SK-N-SH (cell line): ENCODE results near the gene BCAS4. TPM values are rescaled to one million over a fixed set of nuclear protein-coding genes. Genes with fewer than 3 reads are reported as not detected.

ENCODE experiments used
- CTCF ChIA-PET: fragments of 300-600, 350-600 bp; formaldehyde crosslinking; extraction: SDS; loops from one replicate; lab custom pipeline; 2021; lab: Yijun Ruan, JAX
- POLR2A ChIA-PET: fragments of 350-600 bp; sonication (Branson Sonifier 250); formaldehyde crosslinking; extraction: SDS; loops from one replicate; lab custom pipeline; 2020; ENCODE audit warnings: antibody characterized with exemption, inconsistent platforms; lab: Yijun Ruan, JAX
- DNase-seq: peaks from one replicate; pipeline ENCODE4 v3.0.0; 2012
- H2AFZ ChIP-seq: fragments of 200-600 bp; sonication (generic); 2 replicates; pipeline ENCODE4 v1.8.1; 2016; ENCODE audit warnings: antibody characterized with exemption, mild to moderate bottlenecking, low read depth
- H3F3A ChIP-seq: fragments of 200-600 bp; sonication (generic); replicated peaks from 2 replicates; pipeline ENCODE3; 2016; ENCODE audit warnings: antibody characterized with exemption, mild to moderate bottlenecking; ENCODE audit not compliant: insufficient read depth
- H3K27ac ChIP-seq, 2 experiments: fragments of 200-500 bp in 1 of 2; fragments of 200-600 bp in 1 of 2; sonication (Bioruptor generic) in 1 of 2; sonication (generic), shearing (Covaris generic) in 1 of 2; 2 replicates each; pipeline versions ENCODE4 v1.5.1 to v1.6.1; 2014 to 2016; ENCODE audit warnings: low read depth in 2 of 2, inconsistent platforms in 1 of 2, low read length in 1 of 2, mild to moderate bottlenecking in 1 of 2, mixed read lengths in 1 of 2
- H3K27me3 ChIP-seq: fragments of 200-600 bp; sonication (generic), shearing (Covaris generic); 2 replicates; pipeline ENCODE4 v1.6.1; 2016; ENCODE audit warnings: mixed run types; ENCODE audit not compliant: insufficient read depth
- H3K36me3 ChIP-seq, 2 experiments: fragments of 200-500 bp in 1 of 2; fragments of 200-600 bp in 1 of 2; sonication (Bioruptor generic) in 1 of 2; sonication (generic) in 1 of 2; replicated peaks in 1 of 2; 2 replicates each; pipeline versions ENCODE3 to v1.5.1; 2014 to 2016; ENCODE audit warnings: low read length in 1 of 2, mild to moderate bottlenecking in 1 of 2; ENCODE audit not compliant: insufficient read depth in 2 of 2, control insufficient read depth in 1 of 2
- H3K4me1 ChIP-seq, 2 experiments: fragments of 200-500 bp in 1 of 2; fragments of 200-600 bp in 1 of 2; sonication (Bioruptor generic) in 1 of 2; sonication (generic), shearing (Covaris generic) in 1 of 2; 2 replicates each; pipeline versions ENCODE4 v1.5.1 to v1.6.1; 2014 to 2016; ENCODE audit warnings: low read depth in 1 of 2, low read length in 1 of 2, mixed run types in 1 of 2; ENCODE audit not compliant: insufficient read depth in 2 of 2, control insufficient read depth in 1 of 2
- H3K4me2 ChIP-seq: fragments of 200-600 bp; sonication (generic), shearing (Covaris generic); 2 replicates; pipeline ENCODE4 v1.6.1; 2017; ENCODE audit warnings: mixed run types
- H3K4me3 ChIP-seq, 2 experiments: fragments of 200-500 bp in 1 of 2; fragments of 200-600 bp in 1 of 2; sonication (Bioruptor generic) in 1 of 2; sonication (generic), shearing (Covaris generic) in 1 of 2; 2 replicates each; pipeline versions ENCODE4 v1.5.1 to v1.8.1; 2014 to 2016; ENCODE audit warnings: low read depth in 2 of 2, inconsistent platforms in 1 of 2, low read length in 1 of 2, mild to moderate bottlenecking in 1 of 2, mixed read lengths in 1 of 2, moderate library complexity in 1 of 2
- H3K79me2 ChIP-seq: fragments of 200-600 bp; sonication (generic); 2 replicates; pipeline ENCODE4 v1.8.1; 2017; ENCODE audit warnings: mild to moderate bottlenecking; ENCODE audit not compliant: insufficient read depth
- H3K9ac ChIP-seq: fragments of 200-600 bp; sonication (generic); 2 replicates; pipeline ENCODE4 v1.6.1; 2017; ENCODE audit warnings: mixed run types
- H3K9me2 ChIP-seq: fragments of 200-600 bp; sonication (generic); 2 replicates; pipeline ENCODE4 v1.6.1; 2017; ENCODE audit warnings: mixed run types
- H3K9me3 ChIP-seq: fragments of 200-600 bp; sonication (generic); 2 replicates; pipeline ENCODE4 v1.6.1; 2017; ENCODE audit warnings: mixed run types, mild to moderate bottlenecking, moderate library complexity
- H4K20me1 ChIP-seq: fragments of 200-600 bp; sonication (generic); 2 replicates; pipeline ENCODE4 v1.6.1; 2017; ENCODE audit warnings: mild to moderate bottlenecking, mixed run types; ENCODE audit not compliant: insufficient read depth
- CHD2 ChIP-seq: fragments of 150-350 bp; IDR thresholded peaks from 2 replicates; pipeline ENCODE4 v1.6.1; 2018; ENCODE audit warnings: low read length; ENCODE audit not compliant: partially characterized antibody
- ELF1 ChIP-seq: IDR thresholded peaks from 2 replicates; pipeline ENCODE4 v1.4.0; 2012
- MEF2A ChIP-seq: IDR thresholded peaks from 2 replicates; pipeline ENCODE4 v1.4.0; 2012; ENCODE audit warnings: low read depth, borderline replicate concordance
- POLR2AphosphoS5 ChIP-seq: IDR thresholded peaks from 2 replicates; pipeline ENCODE4 v1.6.1; 2012; ENCODE audit warnings: low read depth, low read length
- RAD21 ChIP-seq: IDR thresholded peaks from 2 replicates; pipeline ENCODE4 v1.6.1; 2012; ENCODE audit warnings: mild to moderate bottlenecking, low read length
- RCOR1 ChIP-seq: fragments of 150-350 bp; IDR thresholded peaks from 2 replicates; pipeline ENCODE4 v1.6.1; 2017; ENCODE audit warnings: antibody characterized with exemption, low read length
- SIN3A ChIP-seq: IDR thresholded peaks from 2 replicates; pipeline ENCODE4 v1.6.1; 2012; ENCODE audit warnings: low read depth, mild to moderate bottlenecking, low read length, moderate library complexity, borderline replicate concordance
- SMC3 ChIP-seq: IDR thresholded peaks from 2 replicates; pipeline ENCODE4 v1.6.1; 2012; ENCODE audit warnings: low read depth, low read length, improper control_type of control experiment
- TAF1 ChIP-seq: IDR thresholded peaks from 2 replicates; pipeline ENCODE4 v1.6.1; 2012; ENCODE audit warnings: low read depth, mild to moderate bottlenecking, low read length, moderate library complexity, borderline replicate concordance
- YY1 ChIP-seq: IDR thresholded peaks from 2 replicates; pipeline ENCODE4 v1.4.0; 2012; ENCODE audit warnings: low read depth, mild to moderate bottlenecking
- WGBS: methylation state at CpG from one replicate; pipeline ENCODE4 v1.1.6; 2017; ENCODE audit warnings: low lambda C conversion rate; 5-methylcytosine and 5-hydroxymethylcytosine counted together
- polyA plus RNA-seq, 3 experiments: library from polyadenylated mRNA; depleted of rRNA; stranded (reverse); fragments of >200 nt; gene quantifications; 2 replicates each; pipeline ENCODE4 v1.2.3, GENCODE V29; 2012
- TF ChIP-seq, protein P1 (sequence below): IDR thresholded peaks from 2 replicates; pipeline ENCODE4 v1.6.1; 2012; ENCODE audit warnings: mild to moderate bottlenecking, low read depth, low read length, moderate library complexity

The BCAS4 gene
- polyA plus RNA-seq, 1 of the 3 experiments (the other 2 are of a cell fraction), result 43.8 TPM

DNA sequence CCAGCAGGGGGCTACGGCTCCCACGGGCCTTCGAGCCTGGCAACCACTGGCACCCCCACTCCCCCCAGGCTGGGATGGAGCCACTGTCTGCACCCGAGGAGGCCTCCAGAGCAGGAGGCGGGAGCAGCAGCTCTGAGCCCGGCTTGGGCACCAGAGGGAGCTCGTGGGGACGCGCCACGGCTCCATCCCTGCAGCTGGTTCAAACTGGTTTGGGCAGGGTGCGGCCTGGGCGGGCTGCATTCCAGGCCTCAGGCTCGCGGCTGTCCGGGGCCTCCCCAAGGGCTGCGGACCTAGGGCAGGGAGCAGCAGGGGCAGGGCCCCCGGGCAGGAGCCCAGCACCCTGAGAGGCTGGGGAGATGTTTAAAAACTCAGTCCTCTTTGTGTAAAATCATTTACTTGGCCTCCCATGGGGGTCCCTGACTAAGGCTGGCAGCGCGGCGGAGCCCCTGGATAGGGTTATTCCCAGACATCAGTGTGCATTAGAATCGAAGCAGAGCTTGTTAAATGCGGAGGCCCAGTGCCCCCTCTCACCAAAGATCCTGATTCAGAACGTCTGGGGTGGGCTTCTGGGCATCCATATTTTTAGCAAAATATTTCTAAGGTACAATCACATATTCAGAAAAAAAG lies 4.1 kb upstream of the BCAS4 start (continued):
- TF ChIP-seq, protein P1, sequence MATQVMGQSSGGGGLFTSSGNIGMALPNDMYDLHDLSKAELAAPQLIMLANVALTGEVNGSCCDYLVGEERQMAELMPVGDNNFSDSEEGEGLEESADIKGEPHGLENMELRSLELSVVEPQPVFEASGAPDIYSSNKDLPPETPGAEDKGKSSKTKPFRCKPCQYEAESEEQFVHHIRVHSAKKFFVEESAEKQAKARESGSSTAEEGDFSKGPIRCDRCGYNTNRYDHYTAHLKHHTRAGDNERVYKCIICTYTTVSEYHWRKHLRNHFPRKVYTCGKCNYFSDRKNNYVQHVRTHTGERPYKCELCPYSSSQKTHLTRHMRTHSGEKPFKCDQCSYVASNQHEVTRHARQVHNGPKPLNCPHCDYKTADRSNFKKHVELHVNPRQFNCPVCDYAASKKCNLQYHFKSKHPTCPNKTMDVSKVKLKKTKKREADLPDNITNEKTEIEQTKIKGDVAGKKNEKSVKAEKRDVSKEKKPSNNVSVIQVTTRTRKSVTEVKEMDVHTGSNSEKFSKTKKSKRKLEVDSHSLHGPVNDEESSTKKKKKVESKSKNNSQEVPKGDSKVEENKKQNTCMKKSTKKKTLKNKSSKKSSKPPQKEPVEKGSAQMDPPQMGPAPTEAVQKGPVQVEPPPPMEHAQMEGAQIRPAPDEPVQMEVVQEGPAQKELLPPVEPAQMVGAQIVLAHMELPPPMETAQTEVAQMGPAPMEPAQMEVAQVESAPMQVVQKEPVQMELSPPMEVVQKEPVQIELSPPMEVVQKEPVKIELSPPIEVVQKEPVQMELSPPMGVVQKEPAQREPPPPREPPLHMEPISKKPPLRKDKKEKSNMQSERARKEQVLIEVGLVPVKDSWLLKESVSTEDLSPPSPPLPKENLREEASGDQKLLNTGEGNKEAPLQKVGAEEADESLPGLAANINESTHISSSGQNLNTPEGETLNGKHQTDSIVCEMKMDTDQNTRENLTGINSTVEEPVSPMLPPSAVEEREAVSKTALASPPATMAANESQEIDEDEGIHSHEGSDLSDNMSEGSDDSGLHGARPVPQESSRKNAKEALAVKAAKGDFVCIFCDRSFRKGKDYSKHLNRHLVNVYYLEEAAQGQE, result peak; percentile 72; the same call in 1 of the 2 replicates
- TF ChIP-seq POLR2AphosphoS5 (peak; percentile 81), CHD2 (no peak), RCOR1 (no peak), TAF1 (peak; percentile 84; the same call in 1 of the 2 replicates), RAD21 (peak; percentile 40), SIN3A (peak; percentile 47; the same call in 1 of the 2 replicates)
- TF ChIP-seq, all 33 proteins: peak for 15

GRCh38 chr20:50792708-50793574 lies 1.9 kb upstream of the BCAS4 start:
- H3K4me3 ChIP-seq, result no peak overlapping the region
- TF ChIP-seq MEF2A (no peak), SMC3 (no peak), YY1 (no peak), ELF1 (no peak)
- 77% methylated on average over 13 of the region's 14 CpGs for WGBS
- DNase-seq, result no peak
- ChIA-PET CTCF (interaction anchor here (0.6 to 11.3 kb wide), 12 partner anchors 9 to 553 kb away, joined by 3 to 340 read pairs (median 6); partner anchors contain the start of genes ADNP, DPM1 and MOCS3), POLR2A (interaction anchor here (0.7 kb wide), 1 partner anchor 139 kb away, joined by 3 read pairs; no protein-coding TSS in a partner anchor)
- H3K27me3 ChIP-seq, result no peaks in the 10 kb centered on the region
- no peaks in the 10 kb centered on the region for H3K36me3 ChIP-seq
- H3K9ac ChIP-seq, result no peak overlapping the region
- H3K27ac ChIP-seq, result no peak overlapping the region
- H2AFZ ChIP-seq, result no peak overlapping the region
- peaks cover 10% of the 10 kb centered on the region for H3F3A ChIP-seq
- no peaks in the 10 kb centered on the region for H3K9me2 ChIP-seq
- no peak overlapping the region for H3K4me2 ChIP-seq
- H4K20me1 ChIP-seq, result no peaks in the 10 kb centered on the region
- H3K79me2 ChIP-seq, result peaks cover 19% of the 10 kb centered on the region
- no peaks in the 10 kb centered on the region for H3K9me3 ChIP-seq
- H3K4me1 ChIP-seq, result peaks cover 13 to 21% of the 10 kb centered on the region in 2 experiments
